Choroid plexus epithelial cell (primary cell): Measurements from ENCODE around the gene LRRC8D.

Experiments
- DNase-seq: peaks from one replicate; pipeline ENCODE4 v3.0.0-alpha.2; 2010; ENCODE audit warnings: low read depth
- H3K4me3 ChIP-seq: 2 replicates; pipeline ENCODE4 v1.5.1; 2011; ENCODE audit warnings: low read depth, mild to moderate bottlenecking, control low read depth, low read length, moderate library complexity
- CTCF ChIP-seq: conservative IDR thresholded peaks from 2 replicates; pipeline ENCODE4 v1.5.1; 2011; ENCODE audit warnings: low read depth, mild to moderate bottlenecking, control low read depth, inconsistent platforms, low read length, moderate library complexity

Gene LRRC8D

GRCh38 chr1:89800718-89801117 is 20.1 kb upstream of the LRRC8D start:
- TF ChIP-seq CTCF: no peak
- no peak overlapping the region for H3K4me3 ChIP-seq
- DNase-seq: no peak

GRCh38 chr1:89802051-89802450 is 18.8 kb upstream of the LRRC8D start:
- no peak for DNase-seq
- H3K4me3 ChIP-seq: no peak overlapping the region
- no peak for TF ChIP-seq CTCF

- no peak for TF ChIP-seq CTCF
- no peak overlapping the region for H3K4me3 ChIP-seq
- no peak for DNase-seq
Measured at GRCh38 chr1:89802841-89803240, 18.0 kb upstream of the LRRC8D start.

- DNase-seq: peak; percentile 94
- peak; percentile 97 for TF ChIP-seq CTCF
Measured at GRCh38 chr1:89804642-89805237, 16.1 kb upstream of the LRRC8D start.

GRCh38 chr1:89806616-89807015 is 14.2 kb upstream of the LRRC8D start:
- no peak for TF ChIP-seq CTCF
- no peak for DNase-seq
- H3K4me3 ChIP-seq: no peak overlapping the region

More at GRCh38 chr1:89804642-89805237, 16.1 kb upstream of the LRRC8D start:
- H3K4me3 ChIP-seq: no peak overlapping the region

- no peak overlapping the region for H3K4me3 ChIP-seq
Measured at GRCh38 chr1:89807503-89807902, 13.3 kb upstream of the LRRC8D start.

More at GRCh38 chr1:89807503-89807902, 13.3 kb upstream of the LRRC8D start:
- no peak for TF ChIP-seq CTCF
- no peak for DNase-seq
